HG03565 (cell line): ENCODE results near the gene ZBTB16.

ENCODE experiments used
- ATAC-seq: cut with Tn5 transposase; IDR thresholded peaks from one replicate; pipeline ENCODE4 v1.9.1; 2021; ENCODE audit warnings: mild to moderate bottlenecking, moderate library complexity; ENCODE audit not compliant: unreplicated experiment

The ZBTB16 gene

DNA sequence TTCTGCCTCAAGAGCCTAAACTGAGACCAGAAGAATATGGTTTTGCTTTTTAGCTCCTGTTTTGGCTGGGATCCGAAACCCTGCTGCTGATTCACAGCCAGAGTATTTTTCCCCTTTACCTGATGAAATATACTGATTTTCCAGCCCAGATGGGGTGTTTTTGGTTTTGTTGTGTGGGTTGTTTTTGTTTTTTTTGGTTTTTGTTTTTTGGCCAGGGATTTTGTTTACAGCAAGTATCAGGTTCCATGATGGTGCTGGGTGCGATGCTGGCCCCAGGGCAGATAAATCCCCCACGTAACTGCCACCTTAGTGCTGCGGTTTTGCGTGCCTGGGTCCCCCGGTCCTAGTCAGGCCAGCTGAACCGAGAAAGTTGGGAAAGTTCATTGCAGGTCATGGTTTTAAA, 103.7 kb downstream of the ZBTB16 start:
- no peak for ATAC-seq

DNA sequence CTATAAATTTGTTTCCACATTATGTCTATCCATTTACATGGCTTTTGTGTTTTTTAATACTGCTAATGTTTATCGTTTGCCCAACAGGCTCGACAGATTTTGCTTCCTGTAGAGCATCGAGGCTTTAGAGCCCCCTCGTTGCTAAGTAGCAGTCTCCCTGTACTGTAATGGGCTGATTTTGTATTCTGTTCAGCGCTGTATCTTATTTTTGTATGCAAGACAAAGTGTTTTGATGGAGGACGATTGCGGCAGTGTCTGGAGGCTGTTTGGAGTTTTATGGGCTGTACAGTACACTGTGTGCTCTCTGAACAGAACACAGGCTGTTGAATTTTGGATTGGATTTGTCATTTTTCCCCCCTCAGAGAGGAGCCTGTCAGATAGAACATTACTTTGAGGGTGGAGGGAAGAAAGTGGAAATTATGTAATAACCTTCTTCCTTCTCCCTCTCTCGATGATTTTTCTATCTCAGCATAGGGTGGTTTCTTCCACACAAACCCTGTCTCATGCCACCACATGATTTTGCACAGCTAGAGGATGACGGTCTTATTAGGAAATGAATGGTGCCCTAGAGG, 104.4 kb downstream of the ZBTB16 start:
- no peak for ATAC-seq

DNA sequence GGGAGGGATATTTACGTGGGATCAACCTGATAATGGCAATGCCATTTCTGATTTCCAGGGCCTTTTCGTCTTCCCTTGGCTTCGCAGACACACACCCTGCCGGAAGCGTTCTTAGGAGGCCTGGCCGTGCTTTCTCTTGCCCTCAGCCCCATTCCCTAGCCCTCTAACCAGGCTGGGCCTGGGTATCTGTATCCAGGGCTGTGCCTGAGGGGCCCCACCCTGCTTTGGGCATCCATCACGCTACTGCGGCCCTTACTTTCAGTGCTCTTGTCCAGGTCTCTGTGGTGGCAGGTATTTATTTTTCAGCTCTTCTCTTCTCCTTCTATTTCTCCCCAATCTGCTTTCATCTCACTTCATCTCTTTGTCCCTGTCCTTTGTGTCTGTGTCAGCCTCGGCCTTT, 105.0 kb downstream of the ZBTB16 start:
- no peak for ATAC-seq

GRCh38 chr11:114165326-114166230, 106.1 kb downstream of the ZBTB16 start:
- ATAC-seq, result no peak

DNA sequence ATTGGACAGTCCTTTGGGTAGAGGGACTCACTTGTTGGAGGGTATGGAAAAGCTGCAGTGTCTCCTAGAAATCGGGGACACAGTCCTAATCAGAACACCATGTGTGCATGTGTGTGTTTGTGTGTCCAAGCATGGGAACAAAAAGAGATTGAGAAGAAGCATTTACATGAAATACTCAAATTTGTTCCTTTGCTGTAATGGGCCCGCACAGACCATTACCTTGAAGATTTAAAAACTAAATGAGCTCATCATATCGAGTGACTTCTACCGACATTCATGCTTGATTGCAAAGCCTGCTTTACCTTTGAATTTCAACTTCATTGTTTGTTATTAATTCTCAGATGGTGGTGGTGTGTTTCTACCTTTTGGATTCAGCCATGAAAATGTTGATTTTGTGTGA, 106.9 kb downstream of the ZBTB16 start:
- ATAC-seq, result no peak

- no peak for ATAC-seq
These were observed 107.4 kb downstream of the ZBTB16 start for GRCh38 chr11:114166897-114167323.

DNA sequence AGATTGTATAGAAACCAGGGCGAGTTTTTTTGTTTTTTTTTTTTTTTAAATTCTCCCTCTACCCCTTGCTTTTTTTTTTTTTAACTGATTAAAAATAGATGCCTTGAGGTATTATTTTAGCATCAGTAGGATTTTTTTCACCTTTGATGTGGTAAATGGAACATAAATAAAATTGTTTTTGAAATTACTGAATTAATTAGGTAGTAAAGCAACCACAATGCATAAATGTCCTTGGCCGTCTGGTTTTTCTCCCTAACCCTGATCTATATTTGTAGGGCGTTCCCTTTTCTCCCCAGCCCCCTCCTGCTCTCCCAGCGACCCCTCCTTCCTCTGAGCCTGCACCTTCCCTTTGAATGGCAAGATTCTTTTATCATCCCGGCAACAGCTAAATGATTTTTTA, 107.8 kb downstream of the ZBTB16 start:
- ATAC-seq, result no peak

- no peak for ATAC-seq
These were observed 108.4 kb downstream of the ZBTB16 start for GRCh38 chr11:114167771-114168448.

DNA sequence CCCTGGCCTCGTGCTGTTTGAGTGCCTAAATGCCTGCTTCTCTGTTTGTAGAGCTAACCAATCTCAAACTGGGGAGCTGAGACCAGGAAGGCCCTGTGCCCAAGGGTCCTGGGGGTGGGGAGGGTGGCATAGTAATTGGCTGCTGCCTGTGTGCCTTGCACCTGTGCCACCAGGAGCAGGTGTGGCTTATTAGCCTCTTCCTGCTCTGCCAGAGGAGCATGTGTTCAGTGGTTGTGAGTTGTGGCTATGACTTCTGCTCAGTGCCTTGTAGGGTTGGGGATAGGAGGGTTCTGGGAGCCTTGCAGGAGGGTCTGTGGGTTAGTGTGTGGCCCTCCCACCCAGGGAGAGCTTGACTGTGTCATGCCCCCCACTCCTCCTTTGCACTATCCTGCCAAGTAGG, 109.2 kb downstream of the ZBTB16 start:
- ATAC-seq, result no peak

DNA sequence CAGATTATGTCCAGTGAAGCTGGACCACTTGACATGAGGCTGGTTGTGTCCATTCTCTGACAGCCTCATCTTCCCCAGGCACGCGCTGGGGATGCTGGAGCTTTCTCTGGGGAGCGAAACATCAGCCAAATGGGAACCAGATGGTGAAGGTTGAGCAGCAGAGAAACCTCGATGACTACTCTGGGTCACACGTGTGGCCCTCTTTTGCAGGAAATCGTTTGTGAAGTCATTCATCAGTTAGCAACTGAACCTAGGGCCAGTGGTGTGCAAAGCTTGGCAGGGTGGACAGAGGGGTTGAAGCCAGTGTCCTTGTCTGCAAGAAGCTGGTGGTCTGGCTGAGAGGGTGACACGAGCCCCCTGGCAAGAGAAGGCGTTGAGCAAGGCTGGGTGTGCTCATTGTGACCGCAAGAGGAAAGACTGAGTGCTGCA, 109.8 kb downstream of the ZBTB16 start:
- no peak for ATAC-seq

GRCh38 chr11:114169821-114170220, 110.3 kb downstream of the ZBTB16 start:
- ATAC-seq, result no peak

GRCh38 chr11:114170226-114170625, 110.7 kb downstream of the ZBTB16 start:
- no peak for ATAC-seq

DNA sequence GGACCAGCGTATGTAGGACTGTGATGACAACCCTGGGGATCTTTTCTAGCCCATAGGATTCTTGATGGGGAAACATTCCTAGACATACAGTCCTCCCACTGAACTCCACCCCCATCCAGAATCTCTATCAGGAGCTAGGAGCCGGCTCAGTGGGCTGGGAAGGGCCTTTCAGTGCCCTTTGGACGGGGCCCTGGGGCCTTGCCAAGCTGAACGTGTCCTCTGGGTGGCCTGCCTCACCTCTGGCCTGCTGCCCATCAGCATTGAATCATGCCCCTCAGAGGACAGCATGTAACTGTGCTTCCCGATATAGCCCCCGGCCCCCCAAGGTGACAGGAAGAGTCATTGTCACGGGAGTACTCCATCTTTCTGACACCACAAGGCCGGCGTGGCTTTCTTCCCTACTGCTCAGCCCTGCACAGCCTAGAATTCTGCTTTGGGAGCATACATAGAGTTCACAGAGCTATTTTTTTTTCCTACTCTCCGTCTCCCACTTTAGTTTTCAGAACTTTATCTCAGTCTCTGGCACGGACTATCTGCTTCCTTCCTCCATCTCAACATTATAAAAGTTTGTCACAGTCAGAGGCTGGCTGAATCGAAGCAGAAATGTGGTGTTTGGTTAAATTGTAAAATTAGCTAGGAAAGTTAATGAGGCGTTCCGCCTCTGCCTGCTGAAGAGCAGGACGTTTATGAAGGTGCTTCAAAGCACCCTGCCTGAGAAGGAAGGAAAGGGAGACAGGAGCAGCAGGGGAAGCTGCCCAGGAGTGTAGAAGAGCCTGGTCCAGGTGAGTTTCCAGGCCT, 111.9 kb downstream of the ZBTB16 start:
- ATAC-seq, result no peak

DNA sequence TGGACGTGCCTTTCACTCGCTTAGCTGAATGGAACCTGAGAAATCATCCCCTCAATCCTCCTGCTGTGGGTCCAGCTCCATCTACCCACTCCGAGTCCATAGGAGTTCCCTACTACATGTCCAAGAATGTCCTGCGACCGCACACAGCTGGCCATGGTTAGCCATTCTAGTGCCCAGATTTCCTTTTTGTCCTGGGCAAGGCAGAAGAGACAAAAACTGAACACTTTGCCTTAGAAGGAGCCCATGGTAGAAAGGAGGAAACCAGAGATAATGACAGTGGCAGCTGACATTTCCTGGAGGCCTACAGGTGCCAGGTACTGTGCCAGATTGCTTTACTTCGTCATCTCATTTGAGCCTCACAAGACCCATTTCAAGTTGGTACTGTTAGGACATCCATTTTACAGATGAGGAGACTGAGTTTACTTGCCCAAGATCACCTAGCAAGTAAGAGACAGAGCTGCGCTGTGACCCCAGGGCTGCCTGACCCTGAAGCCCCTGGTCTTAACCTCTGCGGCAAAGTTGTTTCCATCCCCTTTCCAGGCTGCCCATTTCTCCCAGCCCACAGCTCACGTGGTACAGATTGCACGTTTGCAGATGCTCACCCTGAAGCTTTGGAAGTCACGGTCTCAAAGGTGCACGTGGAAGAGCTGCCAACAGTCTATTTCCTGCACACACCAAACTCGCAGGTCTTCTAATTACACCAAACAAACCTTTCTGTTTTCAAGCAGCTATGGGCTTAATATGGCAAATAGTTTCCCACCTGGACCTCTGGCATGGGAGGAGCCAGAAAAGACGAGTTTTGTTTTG, 112.7 kb downstream of the ZBTB16 start:
- no peak for ATAC-seq

GRCh38 chr11:114172871-114173444, 113.4 kb downstream of the ZBTB16 start:
- ATAC-seq, result no peak

GRCh38 chr11:114173843-114174242, 114.3 kb downstream of the ZBTB16 start:
- no peak for ATAC-seq

GRCh38 chr11:114174712-114175495, 115.4 kb downstream of the ZBTB16 start:
- ATAC-seq, result no peak

- ATAC-seq, result no peak
These were observed 116.2 kb downstream of the ZBTB16 start for GRCh38 chr11:114175706-114176105.

GRCh38 chr11:114176321-114176720, 116.8 kb downstream of the ZBTB16 start:
- no peak for ATAC-seq
